LNCaP clone FGC (cell line): ENCODE results near the gene NOX5.

ENCODE experiments used
- DNase-seq: peaks from one replicate; pipeline ENCODE4 v3.0.0-alpha.2; 2011; ENCODE audit warnings: low read depth
- H3K4me3 ChIP-seq: 2 replicates; pipeline ENCODE4 v1.5.1; 2011; ENCODE audit warnings: mild to moderate bottlenecking, low read depth, low read length, control low read depth
- TF ChIP-seq, protein P1 (sequence below): IDR thresholded peaks from 2 replicates; pipeline ENCODE4 v1.5.1; 2012; ENCODE audit warnings: mild to moderate bottlenecking; ENCODE audit not compliant: control insufficient read depth, insufficient read depth; ENCODE audit errors: extremely low read depth

NOX5 gene

DNA sequence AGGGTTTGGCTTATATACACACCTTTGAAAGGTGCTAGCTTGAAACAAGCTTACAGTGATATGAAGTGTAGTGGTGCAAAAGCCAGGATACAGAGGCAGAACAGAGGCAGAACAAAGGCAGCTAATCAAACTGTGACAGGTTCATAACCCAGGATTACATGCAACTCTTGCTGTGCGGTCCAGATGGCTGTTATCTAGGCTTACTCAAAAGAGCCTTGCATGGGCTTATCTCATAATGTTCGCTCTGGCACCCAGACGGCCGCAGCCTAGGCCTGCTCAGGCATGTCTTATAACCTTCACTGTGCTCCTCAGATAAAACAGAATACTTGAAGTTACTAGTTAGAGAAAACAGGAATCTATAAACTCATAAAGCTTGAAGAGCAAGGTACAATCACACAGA lies 22.8 kb upstream of the NOX5 start:
- no peak for DNase-seq
- H3K4me3 ChIP-seq = no peak overlapping the region
- TF ChIP-seq, protein P1, sequence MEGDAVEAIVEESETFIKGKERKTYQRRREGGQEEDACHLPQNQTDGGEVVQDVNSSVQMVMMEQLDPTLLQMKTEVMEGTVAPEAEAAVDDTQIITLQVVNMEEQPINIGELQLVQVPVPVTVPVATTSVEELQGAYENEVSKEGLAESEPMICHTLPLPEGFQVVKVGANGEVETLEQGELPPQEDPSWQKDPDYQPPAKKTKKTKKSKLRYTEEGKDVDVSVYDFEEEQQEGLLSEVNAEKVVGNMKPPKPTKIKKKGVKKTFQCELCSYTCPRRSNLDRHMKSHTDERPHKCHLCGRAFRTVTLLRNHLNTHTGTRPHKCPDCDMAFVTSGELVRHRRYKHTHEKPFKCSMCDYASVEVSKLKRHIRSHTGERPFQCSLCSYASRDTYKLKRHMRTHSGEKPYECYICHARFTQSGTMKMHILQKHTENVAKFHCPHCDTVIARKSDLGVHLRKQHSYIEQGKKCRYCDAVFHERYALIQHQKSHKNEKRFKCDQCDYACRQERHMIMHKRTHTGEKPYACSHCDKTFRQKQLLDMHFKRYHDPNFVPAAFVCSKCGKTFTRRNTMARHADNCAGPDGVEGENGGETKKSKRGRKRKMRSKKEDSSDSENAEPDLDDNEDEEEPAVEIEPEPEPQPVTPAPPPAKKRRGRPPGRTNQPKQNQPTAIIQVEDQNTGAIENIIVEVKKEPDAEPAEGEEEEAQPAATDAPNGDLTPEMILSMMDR = no peak

DNA sequence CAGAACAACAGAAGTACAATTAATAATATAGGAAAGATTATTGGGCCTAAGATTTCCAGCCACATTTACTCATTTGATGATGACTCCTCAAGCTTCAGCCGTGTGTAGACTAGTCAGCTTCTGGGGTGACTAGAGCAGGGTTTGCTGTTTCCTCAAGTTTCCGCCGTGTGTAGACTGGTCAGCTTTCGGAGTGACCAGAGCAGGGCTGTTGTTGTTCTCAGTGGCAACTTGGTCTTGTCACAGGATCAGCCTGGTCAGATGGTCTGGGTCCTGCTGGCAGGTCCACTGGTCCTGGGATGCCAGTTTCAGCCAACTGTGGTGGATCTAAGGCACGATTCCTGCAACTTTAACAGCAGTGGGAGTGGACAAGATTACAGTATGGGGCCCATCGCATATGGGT lies 21.8 kb upstream of the NOX5 start:
- DNase-seq = no peak
- TF ChIP-seq, protein P1 = no peak
- H3K4me3 ChIP-seq = no peak overlapping the region

DNA sequence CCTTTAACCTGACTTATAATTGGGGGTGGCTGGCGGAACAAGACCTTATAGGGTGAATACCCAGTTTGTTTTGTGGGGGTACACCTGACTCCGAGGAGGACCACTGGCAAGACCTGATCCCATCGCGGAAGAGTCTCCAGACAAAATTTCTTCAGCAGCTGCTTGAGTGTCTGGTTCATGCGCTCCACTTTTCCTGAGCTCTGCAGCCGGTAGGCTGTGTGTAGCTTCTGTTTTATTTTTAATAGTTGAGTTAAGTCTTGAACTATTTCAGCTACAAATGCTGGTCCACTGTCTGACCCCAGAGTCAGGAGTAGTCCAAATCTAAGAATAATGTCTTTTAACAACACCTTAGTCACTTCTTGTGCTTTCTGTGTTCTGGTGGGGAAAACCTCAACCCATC lies 21.2 kb upstream of the NOX5 start:
- TF ChIP-seq, protein P1 = no peak
- H3K4me3 ChIP-seq = no peak overlapping the region

DNA sequence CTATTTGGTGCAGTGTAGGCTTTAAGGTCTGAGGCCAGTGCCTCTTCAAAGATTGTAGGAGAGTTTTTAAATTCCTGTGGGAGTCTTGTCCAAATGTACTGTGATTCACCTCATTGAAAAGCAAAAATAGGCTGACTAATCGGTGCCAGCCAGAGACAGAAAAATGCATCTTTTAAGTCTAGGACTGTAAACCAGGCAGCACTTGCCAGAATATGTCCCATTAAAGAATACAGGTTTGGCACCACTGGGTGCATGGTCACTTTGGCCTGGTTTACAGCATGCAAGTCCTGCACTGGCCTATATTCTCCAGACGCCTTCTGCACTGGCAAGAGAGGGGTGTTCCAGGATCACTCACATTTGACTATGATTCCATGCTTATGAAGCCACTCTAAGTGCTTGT lies 20.3 kb upstream of the NOX5 start:
- no peak for DNase-seq
- no peak overlapping the region for H3K4me3 ChIP-seq
- TF ChIP-seq, protein P1 = no peak

More for the DNA sequence above, 21.2 kb upstream of the NOX5 start:
- DNase-seq = no peak

DNA sequence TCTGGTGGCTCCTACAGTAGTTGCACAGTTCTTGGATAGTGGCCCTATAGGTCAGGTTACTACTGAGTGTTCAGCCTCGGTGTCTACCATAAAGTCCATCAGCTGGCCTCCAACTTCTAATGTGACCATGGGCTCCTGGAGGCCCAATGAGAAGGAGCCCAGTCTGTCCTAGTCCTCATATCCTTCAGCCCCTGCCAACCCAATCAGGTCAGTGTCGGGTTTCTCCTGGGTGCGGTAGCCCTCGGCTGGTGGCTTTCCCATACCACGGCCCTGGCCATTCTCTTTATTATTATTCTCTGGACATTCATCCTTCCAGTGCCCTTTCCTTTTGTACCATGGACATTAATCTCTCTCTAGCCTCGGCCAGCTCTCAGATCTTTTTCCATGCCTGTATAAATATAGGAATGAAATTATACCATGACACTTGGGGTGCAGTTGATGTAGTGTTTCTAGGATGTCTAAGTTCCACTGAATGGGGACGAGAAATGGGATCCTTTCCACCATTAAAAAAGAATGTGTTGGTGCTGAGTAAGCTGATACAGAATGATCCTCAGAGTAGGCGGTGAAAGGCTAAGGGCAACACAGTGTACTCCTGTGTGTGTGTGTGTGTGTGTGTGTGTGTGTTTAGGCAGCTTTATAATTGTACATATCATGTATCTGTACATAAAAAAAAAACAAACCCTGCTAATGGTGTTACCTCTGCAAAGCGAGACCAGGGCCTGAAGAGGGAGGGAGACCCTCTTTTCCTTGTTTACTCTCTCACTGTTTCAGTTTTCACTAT lies 19.3 kb upstream of the NOX5 start:
- TF ChIP-seq, protein P1 = no peak
- no peak overlapping the region for H3K4me3 ChIP-seq
- DNase-seq = no peak

DNA sequence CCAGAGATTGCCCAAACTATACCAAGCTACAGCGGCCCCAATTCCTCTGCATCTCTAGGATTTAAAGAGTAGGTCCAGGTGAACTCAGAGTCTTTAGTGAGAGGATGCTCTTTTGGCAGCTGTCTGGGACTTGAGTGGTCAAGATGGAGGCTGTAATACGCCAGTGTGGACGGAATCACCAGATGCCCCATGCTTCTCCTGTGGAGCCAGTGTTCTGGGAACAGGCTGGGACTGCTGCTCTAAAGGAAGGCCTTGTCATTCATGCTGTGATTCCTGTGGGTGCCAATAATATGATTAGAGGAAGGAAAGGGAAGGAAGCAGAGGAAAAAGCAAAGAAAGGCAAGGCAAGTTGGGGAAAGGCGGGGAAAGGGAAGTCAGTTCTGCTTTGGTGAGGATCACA lies 17.4 kb upstream of the NOX5 start:
- H3K4me3 ChIP-seq = no peak overlapping the region
- no peak for DNase-seq
- TF ChIP-seq, protein P1 = no peak
